Measurements from ENCODE around the gene GDF11. TPM values are rescaled to one million over a fixed set of nuclear protein-coding genes. Genes with fewer than 3 reads are reported as not detected.

The GDF11 gene
- total RNA-seq, 1 donor from 2014 or later: 10.0 TPM

- ATAC-seq (no peak), DNase-seq (ENCODE audit: low spot score) (no peak)
- intact Hi-C loops (cut with DNase I): no loop called here
These were observed 37.0 kb upstream of the GDF11 start for GRCh38 chr12:55705782-55706402.

- ATAC-seq (no peak), DNase-seq (ENCODE audit: low spot score) (no peak)
- intact Hi-C loops (cut with DNase I): no loop called here
These were observed 36.2 kb upstream of the GDF11 start for GRCh38 chr12:55706568-55707218.

DNA sequence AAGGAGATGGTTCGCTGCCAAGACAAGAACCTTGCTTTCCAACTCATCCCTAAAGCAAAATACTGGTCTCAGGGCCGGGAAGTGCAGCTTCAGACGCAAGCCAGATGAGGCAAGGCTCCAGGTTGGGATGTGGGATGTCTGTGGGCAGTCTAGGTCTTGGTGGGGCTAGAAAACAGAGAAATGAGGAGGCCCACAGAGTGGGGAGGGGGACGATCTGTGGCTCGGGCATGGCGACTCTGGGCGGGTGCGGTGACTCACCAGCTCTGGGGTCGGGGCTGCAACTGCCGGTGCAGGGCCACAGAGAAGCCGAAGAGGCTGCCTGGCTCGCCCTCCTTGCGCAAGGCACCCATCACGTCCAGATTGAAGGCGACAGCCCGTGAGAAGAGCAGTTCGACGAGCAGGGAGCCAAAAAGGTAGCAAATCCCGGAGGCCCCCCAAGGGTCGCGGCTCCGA is 35.7 kb upstream of the GDF11 start:
- ATAC-seq (no peak), DNase-seq (ENCODE audit: low spot score) (no peak)
- intact Hi-C loops (cut with DNase I): no loop called here

DNA sequence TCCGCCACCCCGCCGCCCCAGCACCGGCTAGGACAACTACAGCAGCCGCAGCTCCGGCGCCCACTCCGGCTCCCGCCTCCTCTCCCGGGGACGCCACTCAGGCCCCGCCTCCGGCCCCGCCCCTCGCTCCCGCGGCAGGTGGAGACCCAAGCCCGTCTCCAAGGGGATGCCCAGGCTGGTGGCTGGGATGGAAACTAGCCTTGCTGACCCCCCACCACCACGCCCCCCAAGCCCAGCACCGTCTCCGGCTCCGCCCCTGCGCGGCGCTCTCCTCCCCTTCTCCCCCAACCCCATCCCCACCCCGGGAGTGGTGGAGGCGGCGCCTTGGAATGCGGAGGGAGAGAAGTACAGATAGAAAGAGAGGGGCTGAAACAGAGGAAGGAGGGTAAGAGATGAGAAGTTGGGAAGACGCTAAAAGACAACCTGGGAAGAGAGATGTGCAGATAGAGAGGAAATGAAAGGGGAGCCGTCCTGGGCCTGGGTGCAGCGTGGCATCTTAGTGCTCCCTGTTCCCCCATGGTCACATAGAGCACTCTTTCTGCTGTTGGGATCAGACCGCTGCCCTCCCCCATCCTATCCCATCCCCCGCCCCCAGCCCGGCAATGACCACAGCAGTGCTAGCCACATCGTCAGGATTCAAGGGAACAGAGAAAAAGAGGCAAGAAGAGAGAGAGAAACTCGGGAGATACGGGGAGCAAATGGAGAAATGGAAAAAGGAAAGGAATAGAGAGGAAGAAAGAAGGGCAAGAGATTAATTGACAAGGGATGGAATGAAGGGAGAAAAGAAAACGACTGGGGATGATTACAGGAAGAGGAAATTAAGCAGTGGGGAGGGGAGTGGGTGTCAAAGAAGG is 34.9 kb upstream of the GDF11 start, which contains the start of gene ITGA7:
ITGA7 (minus strand) TSS at position 64 of the 854 bp plus-strand sequence. CDS start 222 bp downstream, outside the sequence.
- intact Hi-C loops (cut with DNase I): no loop called here
- ATAC-seq: peak; percentile 64
- DNase-seq (ENCODE audit: low spot score): peak; percentile 89

GRCh38 chr12:55708695-55709233 is 34.2 kb upstream of the GDF11 start:
- no peak for DNase-seq (ENCODE audit: low spot score)
- intact Hi-C loops (cut with DNase I): no loop called here
- peak; percentile 16 for ATAC-seq

- DNase-seq (ENCODE audit: low spot score): peak; percentile 82
- intact Hi-C loops (cut with DNase I): no loop called here
- peak; percentile 7 for ATAC-seq
These were observed 31.0 kb upstream of the GDF11 start for GRCh38 chr12:55711786-55712553.

GRCh38 chr12:55712700-55713415 is 30.1 kb upstream of the GDF11 start:
- ATAC-seq (no peak), DNase-seq (ENCODE audit: low spot score) (no peak)
- intact Hi-C loops (cut with DNase I): no loop called here

DNA sequence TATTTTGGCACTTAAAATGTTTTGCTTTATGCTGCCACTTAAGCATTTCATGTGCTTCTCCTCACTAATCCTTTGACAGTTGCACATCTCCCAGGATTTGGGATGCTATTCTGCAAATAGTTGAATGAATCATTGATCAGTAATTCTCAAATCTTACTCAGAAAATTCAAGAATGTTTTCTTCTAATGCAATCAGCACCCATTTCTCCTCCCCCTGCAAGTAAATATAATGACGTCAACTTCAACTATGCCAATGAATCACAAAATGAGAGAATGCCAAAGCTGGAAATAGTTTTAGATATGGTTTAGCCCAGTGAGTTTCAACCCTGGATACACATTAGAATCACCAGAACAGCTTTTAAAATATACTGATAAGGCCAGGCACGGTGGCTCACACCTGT is 29.2 kb upstream of the GDF11 start:
- DNase-seq (ENCODE audit: low spot score) (no peak), ATAC-seq (no peak)
- intact Hi-C loops (cut with DNase I): no loop called here

- DNase-seq (ENCODE audit: low spot score): no peak
- intact Hi-C loops (cut with DNase I): no loop called here
- ATAC-seq: no peak
These were observed 27.7 kb upstream of the GDF11 start for GRCh38 chr12:55715169-55715764.

GRCh38 chr12:55715833-55716581 is 26.9 kb upstream of the GDF11 start, which contains the start of gene BLOC1S1:
Gene BLOC1S1 (plus strand): TSS chr12:55716046. CDS start chr12:55716052, 6 bp downstream.
- intact Hi-C loops (cut with DNase I): no loop called here
- ATAC-seq (peak; percentile 88), DNase-seq (ENCODE audit: low spot score) (peak; percentile 96)

- intact Hi-C loops (cut with DNase I): no loop called here
- ATAC-seq (no peak), DNase-seq (ENCODE audit: low spot score) (no peak)
These were observed 26.4 kb upstream of the GDF11 start for GRCh38 chr12:55716582-55716957.

GRCh38 chr12:55717011-55718007 is 25.6 kb upstream of the GDF11 start:
- intact Hi-C loops (cut with DNase I): no loop called here
- DNase-seq (ENCODE audit: low spot score) (no peak), ATAC-seq (no peak)

GRCh38 chr12:55718015-55718414 is 24.9 kb upstream of the GDF11 start:
- ATAC-seq (no peak), DNase-seq (ENCODE audit: low spot score) (no peak)
- intact Hi-C loops (cut with DNase I): no loop called here

DNA sequence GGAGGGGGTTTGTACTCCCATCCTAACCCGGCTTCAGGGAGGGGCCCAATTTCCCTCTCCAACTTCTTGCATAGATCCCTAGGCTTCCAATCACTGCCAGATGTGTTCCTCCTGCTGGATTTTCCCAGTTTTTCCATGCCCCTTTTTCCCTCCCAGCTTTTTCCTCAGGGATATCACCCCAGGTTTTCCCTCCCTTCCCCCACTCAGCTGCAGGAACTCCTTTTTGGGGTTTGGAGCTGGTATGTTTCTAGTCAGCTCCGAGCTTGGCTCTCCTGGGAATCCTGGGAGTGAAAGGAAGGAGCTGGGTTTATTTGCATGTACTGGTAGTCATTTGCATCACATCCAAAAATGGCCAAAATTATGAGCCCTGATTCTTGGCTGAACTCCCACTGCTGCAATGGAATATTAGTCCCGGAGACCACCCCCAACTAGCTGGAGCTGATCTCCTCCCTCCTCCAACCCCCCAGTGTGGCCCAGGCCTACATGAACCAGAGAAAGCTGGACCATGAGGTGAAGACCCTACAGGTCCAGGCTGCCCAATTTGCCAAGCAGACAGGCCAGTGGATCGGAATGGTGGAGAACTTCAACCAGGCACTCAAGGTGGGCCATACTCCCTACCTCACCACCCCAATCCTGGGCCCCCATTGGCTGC is 24.2 kb upstream of the GDF11 start:
- DNase-seq (ENCODE audit: low spot score): no peak
- no peak for ATAC-seq
- intact Hi-C loops (cut with DNase I): no loop called here

- DNase-seq (ENCODE audit: low spot score) (no peak), ATAC-seq (no peak)
- intact Hi-C loops (cut with DNase I): no loop called here
These were observed 23.6 kb upstream of the GDF11 start for GRCh38 chr12:55719371-55719770.
